C4-2B (cell line): ENCODE measurements around the gene XYLT1.

Experiments
- CTCF ChIP-seq: fragments of 450-650 bp; conservative IDR thresholded peaks from 2 replicates; pipeline ENCODE4 v1.5.1; 2017; ENCODE audit warnings: mild to moderate bottlenecking
- ZFX ChIP-seq: fragments of 450-650 bp; IDR thresholded peaks from 2 replicates; pipeline ENCODE4 v1.6.1; 2017

GRCh38 chr16:17330044-17330443 lies 140.7 kb downstream of the XYLT1 start:
- TF ChIP-seq CTCF (no peak), ZFX (no peak)
